ENCODE data around the gene CMTR1. TPM values are rescaled to one million over a fixed set of nuclear protein-coding genes. Genes with fewer than 3 reads are reported as not detected.

CMTR1 gene
- total and polyA plus RNA-seq, 2 of the 13 experiments (the other 11 are each of a cell fraction or from before 2014, with no cell fraction given): 19.7 to 55.2 TPM

DNA sequence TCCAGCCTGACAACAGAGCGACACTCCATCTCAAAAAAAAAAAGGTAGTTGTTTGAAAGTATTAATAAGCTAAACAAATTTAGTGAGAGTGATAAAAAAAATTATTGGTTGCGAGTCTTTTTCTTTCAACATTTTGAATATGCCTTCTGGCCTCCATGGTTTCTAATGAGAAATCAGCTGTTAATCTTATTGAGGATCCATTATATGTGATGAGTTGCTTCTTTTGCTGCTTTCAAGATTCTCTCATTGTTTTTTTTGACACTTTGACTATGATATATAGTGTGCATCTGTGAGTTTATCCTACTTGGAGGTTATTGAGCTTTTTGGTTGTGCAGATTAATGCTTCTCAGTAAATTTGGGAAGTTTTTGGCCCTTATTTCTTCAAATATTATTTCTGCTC, 15.6 kb upstream of the CMTR1 start:
- DNase-seq (ENCODE audit: low spot score) (no peak), FAIRE-seq (no peak), ATAC-seq (no peak)
- POLR2A ChIA-PET: no interaction called here
- TF ChIP-seq ZNF317 (CRISPR knock-in tag; IDR thresholded peaks at IDR 0.05) (peak; percentile 94), CREB3 (CRISPR knock-in tag; IDR thresholded peaks at IDR 0.05) (no peak), ARID5B (CRISPR knock-in tag; IDR thresholded peaks at IDR 0.05) (no peak), ZBTB26 (CRISPR knock-in tag; IDR thresholded peaks at IDR 0.05; ENCODE audit: borderline replicate concordance) (no peak), ZNF251 (CRISPR knock-in tag; IDR thresholded peaks at IDR 0.05) (no peak), ZSCAN31 (CRISPR knock-in tag; IDR thresholded peaks at IDR 0.05; ENCODE audit: low read depth) (no peak), ZNF629 (CRISPR knock-in tag; conservative IDR thresholded peaks at IDR 0.05) (no peak), ZNF713 (CRISPR knock-in tag; IDR thresholded peaks at IDR 0.05) (no peak)
- intact Hi-C loops (cut with micrococcal nuclease; ENCODE audit: unreplicated experiment) (no loop called here), in situ Hi-C loops (cut with HindIII; ENCODE audit: extremely low pct_ligation_motif_present, low pct_unique_long_range_greater_than_20kb) (no loop called here)
- CTCF ChIA-PET (ENCODE audit: low intra/inter-chr PET ratio, low total read pairs): no interaction called here
- 74% methylated on average over 2 of the region's 2 CpGs for WGBS (ENCODE audit: low lambda C conversion rate)
- Histone ChIP-seq H3K36me3 (replicated peaks in 1 of 2; ENCODE audit: control insufficient read depth in 1 of 2, insufficient read depth in 2 of 2, low read length in 2 of 2) (no peaks in the 10 kb centered on the region), H3K4me2 (ENCODE audit: low read depth, low read length) (no peak overlapping the region), H3K27me3 (ENCODE audit: control insufficient read depth in 1 of 2, insufficient read depth in 2 of 2, low read length in 2 of 2) (no peaks in the 10 kb centered on the region; a peak in 1 of 5 replicates), H3K79me2 (ENCODE audit: insufficient read depth, low read length) (no peaks in the 10 kb centered on the region), H3K27ac (ENCODE audit: extremely low read length, insufficient read depth, low read length) (no peak overlapping the region), H3K4me1 (ENCODE audit: insufficient read depth, low read length) (no peaks in the 10 kb centered on the region), H3K9ac (ENCODE audit: insufficient read depth, low read depth, low read length) (no peak overlapping the region), H3K4me3 (replicated peaks in 1 of 3; ENCODE audit: insufficient read depth in 1 of 3, low read depth in 2 of 3, low read length in 3 of 3) (no peak overlapping the region), H2AFZ (ENCODE audit: low read length) (no peak overlapping the region), H3K9me3 (ENCODE audit: low read length) (no peaks in the 10 kb centered on the region), H4K20me1 (ENCODE audit: insufficient read depth, low read length) (no peaks in the 10 kb centered on the region)
- no TSS peak for BruUV-seq (replicated peaks)

Data from HepG2 (cell line).